Activated CD4-positive, CD25-positive, alpha-beta regulatory T cell treated with anti-CD3 and anti-CD28 coated beads, Interleukin-2, amount 50 U/mL, for 16 hours (primary cell): ENCODE results near the gene PEAR1.

Experiments
- DNase-seq: peaks from one replicate; pipeline ENCODE4 v3.0.0-alpha.2; 2020; ENCODE audit warnings: low read depth, low spot score

PEAR1 gene

DNA sequence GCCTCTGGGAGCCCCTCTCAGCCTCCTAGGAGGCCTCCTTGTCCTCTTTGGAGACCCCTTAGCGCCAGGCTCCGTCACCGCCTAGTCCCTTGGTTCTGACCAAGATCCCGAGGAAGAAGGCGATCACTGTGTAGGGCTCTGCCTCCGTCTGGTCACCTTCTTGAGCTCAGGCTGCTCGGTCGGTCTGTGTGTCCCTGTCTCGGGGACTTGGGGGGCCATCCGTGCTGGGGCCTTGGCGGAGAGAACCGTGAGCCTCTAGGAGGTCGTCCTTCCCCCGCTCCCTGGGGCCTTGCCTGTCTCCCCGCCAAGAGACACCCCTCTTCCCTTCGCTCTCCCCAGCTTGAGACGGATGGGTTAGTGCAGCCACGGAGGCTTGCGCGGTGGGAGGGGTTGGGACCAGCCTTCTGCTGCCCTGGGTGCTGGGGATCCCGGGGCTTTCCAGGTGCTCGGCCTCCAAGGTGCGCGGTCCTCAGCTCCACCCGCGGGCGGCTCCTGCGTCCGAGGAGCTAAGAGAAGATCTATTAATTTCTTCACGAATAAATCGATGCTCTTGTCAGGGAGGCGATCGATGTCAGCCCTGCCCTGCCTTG, 33.9 kb upstream of the PEAR1 start:
- DNase-seq = no peak

GRCh38 chr1:156860113-156860627, 33.3 kb upstream of the PEAR1 start:
- peak; percentile 31 for DNase-seq

DNA sequence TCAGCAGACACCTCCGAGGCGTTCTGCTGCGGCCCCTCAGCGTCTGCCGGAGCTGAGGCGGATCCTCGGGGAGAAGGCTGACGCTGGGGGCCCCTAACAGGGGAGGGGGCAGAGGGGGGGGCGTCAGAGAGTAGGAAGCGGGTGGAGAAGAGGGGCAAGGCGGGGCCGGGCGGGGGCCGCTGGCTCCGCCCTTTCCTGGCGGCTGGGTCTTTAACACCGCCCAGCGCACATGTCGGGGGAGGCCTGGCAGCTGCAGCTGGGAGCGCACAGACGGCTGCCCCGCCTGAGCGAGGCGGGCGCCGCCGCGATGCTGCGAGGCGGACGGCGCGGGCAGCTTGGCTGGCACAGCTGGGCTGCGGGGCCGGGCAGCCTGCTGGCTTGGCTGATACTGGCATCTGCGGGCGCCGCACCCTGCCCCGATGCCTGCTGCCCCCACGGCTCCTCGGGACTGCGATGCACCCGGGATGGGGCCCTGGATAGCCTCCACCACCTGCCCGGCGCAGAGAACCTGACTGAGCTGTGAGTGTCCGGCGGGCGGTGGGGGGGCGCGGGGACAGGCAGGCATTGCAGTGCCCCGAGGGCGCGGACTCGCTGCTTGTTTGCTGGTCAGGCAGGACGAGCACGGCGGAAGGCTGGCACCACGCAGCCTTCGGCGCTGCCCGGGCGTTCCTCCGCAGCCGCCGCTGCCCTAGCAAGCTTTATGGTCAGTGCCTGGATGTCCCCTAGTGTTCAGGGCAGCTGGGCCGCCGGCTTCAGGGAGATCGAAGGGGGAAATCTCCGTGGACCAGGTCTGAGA, 32.7 kb upstream of the PEAR1 start, which contains the start of gene NTRK1:
Gene NTRK1, plus strand, starts transcription at position 238 of the 796 bp plus-strand sequence. Its CDS starts 70 bp downstream, at position 308.
- DNase-seq = peak; percentile 16

GRCh38 chr1:156862584-156862983, 30.9 kb upstream of the PEAR1 start:
- DNase-seq = no peak

- no peak for DNase-seq
Measured at GRCh38 chr1:156862997-156863599, 30.4 kb upstream of the PEAR1 start.

- no peak for DNase-seq
Measured at GRCh38 chr1:156863631-156864030, 29.9 kb upstream of the PEAR1 start.

DNA sequence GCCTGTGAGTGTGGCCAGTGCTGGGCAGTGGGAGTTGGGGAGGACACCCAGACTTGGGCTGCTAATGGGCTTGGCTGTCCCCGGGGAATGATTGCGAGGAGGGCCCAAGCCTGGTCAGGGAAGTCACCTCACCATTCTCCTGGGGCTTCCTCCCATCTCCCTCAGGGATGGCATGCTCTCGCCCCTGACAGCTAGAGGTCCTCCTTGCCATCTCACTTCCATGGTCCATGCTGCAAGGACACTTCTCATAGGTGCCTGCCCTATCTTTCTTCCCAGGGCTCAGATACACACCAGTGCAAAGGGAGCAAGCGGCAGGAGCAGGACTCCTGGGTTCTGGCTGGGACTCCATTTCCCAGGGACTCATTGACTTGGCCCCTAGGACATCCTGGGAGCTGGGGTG, 28.7 kb upstream of the PEAR1 start:
- DNase-seq = no peak

GRCh38 chr1:156865258-156865657, 28.3 kb upstream of the PEAR1 start:
- DNase-seq = no peak

- no peak for DNase-seq
Measured at GRCh38 chr1:156865865-156866248, 27.7 kb upstream of the PEAR1 start.

GRCh38 chr1:156866249-156866909, 27.1 kb upstream of the PEAR1 start:
- DNase-seq = no peak

GRCh38 chr1:156868341-156868740, 25.2 kb upstream of the PEAR1 start:
- no peak for DNase-seq

DNA sequence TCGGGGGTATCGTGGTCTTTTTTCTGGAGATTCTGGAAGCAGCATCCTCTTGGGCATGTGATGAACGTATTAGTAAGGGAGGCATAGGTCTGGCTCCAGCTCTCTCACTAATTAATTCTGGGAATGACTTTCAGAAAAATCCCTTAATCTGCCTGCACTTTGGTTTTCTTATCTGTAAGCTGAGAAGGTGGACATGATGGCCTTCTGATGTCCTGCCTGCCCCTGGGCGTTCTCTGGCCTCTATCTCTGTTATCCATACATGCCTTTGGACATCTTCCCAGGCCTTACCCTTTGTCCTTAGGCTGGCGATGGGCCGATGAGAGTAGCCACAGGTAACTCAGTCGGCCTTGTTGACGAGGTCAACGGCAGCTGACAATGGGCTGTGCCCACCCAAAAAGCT, 24.1 kb upstream of the PEAR1 start:
- DNase-seq = no peak

DNA sequence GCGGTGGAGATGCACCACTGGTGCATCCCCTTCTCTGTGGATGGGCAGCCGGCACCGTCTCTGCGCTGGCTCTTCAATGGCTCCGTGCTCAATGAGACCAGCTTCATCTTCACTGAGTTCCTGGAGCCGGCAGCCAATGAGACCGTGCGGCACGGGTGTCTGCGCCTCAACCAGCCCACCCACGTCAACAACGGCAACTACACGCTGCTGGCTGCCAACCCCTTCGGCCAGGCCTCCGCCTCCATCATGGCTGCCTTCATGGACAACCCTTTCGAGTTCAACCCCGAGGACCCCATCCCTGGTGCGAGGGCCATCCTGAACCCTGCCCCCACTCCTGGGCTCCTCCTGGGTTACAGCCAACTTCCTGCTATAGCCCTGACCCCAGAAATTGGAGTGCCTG, 19.9 kb upstream of the PEAR1 start:
- no peak for DNase-seq

DNA sequence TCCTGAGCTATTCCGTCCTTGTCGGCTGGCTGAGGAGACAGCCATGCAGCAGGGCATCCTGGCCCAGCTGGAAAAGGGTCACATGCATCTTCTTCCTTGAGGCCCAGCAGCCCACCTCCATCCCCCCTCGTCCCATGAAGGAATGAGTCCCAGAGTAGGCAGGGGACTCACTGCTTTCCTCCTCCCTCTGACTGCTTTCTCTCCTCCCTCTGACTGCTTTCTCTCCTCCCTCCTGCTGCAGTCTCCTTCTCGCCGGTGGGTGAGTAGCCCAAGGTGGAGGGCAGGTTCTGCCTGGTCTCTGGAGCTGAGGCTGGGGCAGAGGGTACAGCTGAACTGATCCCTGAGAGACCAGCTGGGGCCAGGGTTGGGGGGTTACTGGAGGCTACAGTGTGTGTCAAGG, 19.4 kb upstream of the PEAR1 start:
- DNase-seq = no peak

DNA sequence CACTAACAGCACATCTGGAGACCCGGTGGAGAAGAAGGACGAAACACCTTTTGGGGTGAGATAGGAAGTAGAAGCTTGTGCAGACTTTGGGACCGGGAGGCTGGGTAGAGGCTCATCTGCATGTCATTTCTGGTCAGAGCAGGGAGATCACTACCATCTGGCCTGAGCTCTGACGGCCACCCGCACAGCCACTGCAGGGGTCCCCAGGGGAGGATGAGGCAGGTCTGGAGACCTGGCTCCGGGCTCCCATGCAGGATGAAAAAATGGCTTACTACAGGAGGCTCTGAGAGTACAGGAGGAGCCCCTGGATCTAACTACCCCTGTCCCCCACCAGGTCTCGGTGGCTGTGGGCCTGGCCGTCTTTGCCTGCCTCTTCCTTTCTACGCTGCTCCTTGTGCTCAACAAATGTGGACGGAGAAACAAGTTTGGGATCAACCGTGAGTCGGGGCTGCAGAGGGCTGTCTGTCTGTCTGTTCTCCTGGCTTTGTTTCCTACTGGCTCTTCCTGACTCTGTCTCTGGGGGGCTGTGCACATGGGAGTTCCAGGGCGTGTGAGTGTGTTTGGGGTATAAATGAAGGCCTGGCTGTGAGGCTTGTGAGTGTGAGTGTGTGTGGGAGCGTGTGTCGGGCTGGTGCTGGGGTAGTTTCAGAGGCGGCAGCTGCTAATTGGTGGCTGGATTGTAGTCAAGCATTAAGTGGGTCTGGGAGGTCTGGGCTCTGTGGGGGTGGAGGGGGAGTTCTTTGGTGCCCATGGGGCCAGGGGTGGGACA, 18.8 kb upstream of the PEAR1 start:
- no peak for DNase-seq

GRCh38 chr1:156875341-156875615, 18.2 kb upstream of the PEAR1 start:
- no peak for DNase-seq

DNA sequence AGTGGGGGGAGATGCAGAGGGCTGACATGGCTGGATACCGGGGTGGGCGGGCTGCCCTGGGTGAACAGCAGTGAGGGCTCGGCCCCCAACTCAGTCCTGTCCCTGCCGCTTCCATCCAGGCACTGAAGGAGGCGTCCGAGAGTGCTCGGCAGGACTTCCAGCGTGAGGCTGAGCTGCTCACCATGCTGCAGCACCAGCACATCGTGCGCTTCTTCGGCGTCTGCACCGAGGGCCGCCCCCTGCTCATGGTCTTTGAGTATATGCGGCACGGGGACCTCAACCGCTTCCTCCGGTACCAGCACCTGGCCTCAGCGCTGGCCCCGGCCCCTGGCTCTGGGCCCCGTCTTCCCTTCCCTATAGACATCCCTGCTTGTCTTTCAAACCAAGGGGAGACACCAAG, 17.2 kb upstream of the PEAR1 start:
- no peak for DNase-seq

GRCh38 chr1:156877433-156878170, 15.9 kb upstream of the PEAR1 start:
- DNase-seq = no peak

DNA sequence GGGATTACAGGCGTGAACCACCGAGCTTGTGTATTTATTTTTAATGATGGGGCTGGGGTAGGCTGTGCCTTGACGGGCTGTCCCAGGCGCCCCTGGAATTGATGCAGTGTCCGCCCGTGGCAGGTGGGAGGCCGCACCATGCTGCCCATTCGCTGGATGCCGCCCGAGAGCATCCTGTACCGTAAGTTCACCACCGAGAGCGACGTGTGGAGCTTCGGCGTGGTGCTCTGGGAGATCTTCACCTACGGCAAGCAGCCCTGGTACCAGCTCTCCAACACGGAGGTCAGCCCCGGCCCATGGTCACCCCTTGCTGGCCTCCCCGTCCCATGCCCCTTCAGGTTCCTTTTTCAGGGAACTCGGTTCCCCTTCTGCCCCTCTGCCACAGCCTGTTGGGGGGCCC, 13.6 kb upstream of the PEAR1 start:
- no peak for DNase-seq

- DNase-seq = no peak
Measured at GRCh38 chr1:156880473-156880872, 13.0 kb upstream of the PEAR1 start.

GRCh38 chr1:156881101-156881500, 12.4 kb upstream of the PEAR1 start:
- DNase-seq = no peak
